ENCODE measurements around the gene HIVEP3. TPM values are rescaled to one million over a fixed set of nuclear protein-coding genes. Genes with fewer than 3 reads are reported as not detected.

The HIVEP3 gene
- total and polyA plus RNA-seq, 2 donors (not counting 1 experiment from before 2014, with no cell fraction given) = 2.0 to 5.1 TPM

- TF ChIP-seq EZH2 (IDR thresholded peaks at IDR 0.05; ENCODE audit: borderline replicate concordance, insufficient read depth, low read depth, low read length, poor library complexity, severe bottlenecking) = no peak
- TF ChIP-seq CTCF (IDR thresholded peaks at IDR 0.05) = no peak
- intact Hi-C loops (cut with micrococcal nuclease) = loop anchor here (10.0 kb wide), 1 partner anchor 55 kb away; no protein-coding TSS in a partner anchor
- peaks cover 35% of the 10 kb centered on the region for H3K4me1 Mint-ChIP-seq
These were observed 399.1 kb downstream of the HIVEP3 start for GRCh38 chr1:41519667-41520066.

GRCh38 chr1:41518471-41518870, 400.3 kb downstream of the HIVEP3 start:
- peaks cover 35% of the 10 kb centered on the region for H3K4me1 Mint-ChIP-seq
- H3K4me3 Mint-ChIP-seq = no peak overlapping the region
- H3K4me2 ChIP-seq (replicated peaks; ENCODE audit: low read depth, low read length, poor library complexity, severe bottlenecking) = peak overlapping the region; percentile 40
- H3K9ac ChIP-seq (ENCODE audit: low read length) = no peak overlapping the region
- H2AFZ ChIP-seq (ENCODE audit: insufficient read depth, low read depth, low read length, poor library complexity, severe bottlenecking) = no peak overlapping the region
- H3K9me3 ChIP-seq (ENCODE audit: control extremely low read depth in 1 of 3, control insufficient read depth in 2 of 3, insufficient read depth in 1 of 3, low read length in 2 of 3) = no peaks in the 10 kb centered on the region
- peaks cover 25 to 39% of the 10 kb centered on the region in 2 donors for H3K4me1 ChIP-seq (ENCODE audit: control insufficient read depth in 2 of 2, insufficient read depth in 2 of 2, low read length in 2 of 2)
- H3K27ac Mint-ChIP-seq = peak overlapping the region; percentile 82
- no peaks in the 10 kb centered on the region for H3K79me2 ChIP-seq (ENCODE audit: control insufficient read depth, insufficient read depth, low read length)
- 46% methylated on average over 4 of the region's 5 CpGs for WGBS (ENCODE audit: insufficient coverage)
- H4K20me1 ChIP-seq (ENCODE audit: control insufficient read depth, insufficient read depth, low read length, poor library complexity, severe bottlenecking) = no peaks in the 10 kb centered on the region
- intact Hi-C loops (cut with micrococcal nuclease) = loop anchor here (10.0 kb wide), 1 partner anchor 56 kb away; no protein-coding TSS in a partner anchor
- H3K4me3 ChIP-seq (ENCODE audit: control extremely low read depth in 1 of 5, extremely low read depth in 1 of 5, insufficient read depth in 1 of 5, low read depth in 2 of 5, low read length in 4 of 5) = no peak overlapping the region
- no peaks in the 10 kb centered on the region for H3K27me3 ChIP-seq (replicated peaks in 1 of 4; ENCODE audit: control extremely low read depth in 1 of 4, control insufficient read depth in 3 of 4, insufficient read depth in 4 of 4, low read length in 3 of 4)
- no peaks in the 10 kb centered on the region for H3K27me3 Mint-ChIP-seq
- ChIA-PET POLR2A (interaction anchor here (0.7 kb wide), 1 partner anchor 209 kb away, joined by 6 read pairs; no protein-coding TSS in a partner anchor), CTCF (interaction anchor here (0.6 to 2.8 kb wide), 3 partner anchors 10 to 1015 kb away, joined by 3 to 9 read pairs (median 8); no protein-coding TSS in a partner anchor)
- H3K36me3 ChIP-seq (replicated peaks in 1 of 2; ENCODE audit: control extremely low read depth in 1 of 2, control insufficient read depth in 1 of 2, extremely low read depth in 1 of 2, insufficient read depth in 2 of 2, low read length in 1 of 2) = peaks cover 0 to 2% of the 10 kb centered on the region in 2 experiments
- ATAC-seq (ENCODE audit: low read depth) = peak; percentile 55
- peak; percentile 35 for DNase-seq
- H3K27ac ChIP-seq (ENCODE audit: low read length in 2 of 2) = no peak overlapping the region
- H3K9me3 Mint-ChIP-seq (ENCODE audit: insufficient read depth) = no peaks in the 10 kb centered on the region
- TF ChIP-seq CTCF (IDR thresholded peaks at IDR 0.05) (no peak), EZH2 (IDR thresholded peaks at IDR 0.05; ENCODE audit: borderline replicate concordance, insufficient read depth, low read depth, low read length, poor library complexity, severe bottlenecking) (no peak)

More at GRCh38 chr1:41519667-41520066, 399.1 kb downstream of the HIVEP3 start:
- Histone ChIP-seq H4K20me1 (ENCODE audit: control insufficient read depth, insufficient read depth, low read length, poor library complexity, severe bottlenecking) (no peaks in the 10 kb centered on the region), H3K36me3 (replicated peaks in 1 of 2; ENCODE audit: control extremely low read depth in 1 of 2, control insufficient read depth in 1 of 2, extremely low read depth in 1 of 2, insufficient read depth in 2 of 2, low read length in 1 of 2) (peaks cover 0 to 7% of the 10 kb centered on the region in 2 experiments), H3K27me3 (replicated peaks in 1 of 4; ENCODE audit: control extremely low read depth in 1 of 4, control insufficient read depth in 3 of 4, insufficient read depth in 4 of 4, low read length in 3 of 4) (no peaks in the 10 kb centered on the region), H2AFZ (ENCODE audit: insufficient read depth, low read depth, low read length, poor library complexity, severe bottlenecking) (no peak overlapping the region), H3K9me3 (ENCODE audit: control extremely low read depth in 1 of 3, control insufficient read depth in 2 of 3, insufficient read depth in 1 of 3, low read length in 2 of 3) (no peaks in the 10 kb centered on the region), H3K4me2 (replicated peaks; ENCODE audit: low read depth, low read length, poor library complexity, severe bottlenecking) (no peak overlapping the region), H3K27ac (ENCODE audit: low read length in 2 of 2) (no peak overlapping the region), H3K79me2 (ENCODE audit: control insufficient read depth, insufficient read depth, low read length) (no peaks in the 10 kb centered on the region), H3K9ac (ENCODE audit: low read length) (no peak overlapping the region), H3K4me3 (ENCODE audit: control extremely low read depth in 1 of 5, extremely low read depth in 1 of 5, insufficient read depth in 1 of 5, low read depth in 2 of 5, low read length in 4 of 5) (no peak overlapping the region), H3K4me1 (ENCODE audit: control insufficient read depth in 2 of 2, insufficient read depth in 2 of 2, low read length in 2 of 2) (peaks cover 25 to 39% of the 10 kb centered on the region in 2 donors)
- DNase-seq (no peak), ATAC-seq (ENCODE audit: low read depth) (no peak)
- ChIA-PET CTCF (no interaction called here), POLR2A (no interaction called here)
- WGBS (ENCODE audit: insufficient coverage) = 98% methylated on average over 5 of the region's 5 CpGs
- Mint-ChIP-seq H3K27ac (no peak overlapping the region), H3K4me3 (no peak overlapping the region), H3K27me3 (no peaks in the 10 kb centered on the region), H3K9me3 (ENCODE audit: insufficient read depth) (no peaks in the 10 kb centered on the region)
